ENCODE results near the gene SHROOM3. TPM values are rescaled to one million over a fixed set of nuclear protein-coding genes. Genes with fewer than 3 reads are reported as not detected.

The SHROOM3 gene
- total RNA-seq, 1 donor from 2014 or later: 6.9 TPM

DNA sequence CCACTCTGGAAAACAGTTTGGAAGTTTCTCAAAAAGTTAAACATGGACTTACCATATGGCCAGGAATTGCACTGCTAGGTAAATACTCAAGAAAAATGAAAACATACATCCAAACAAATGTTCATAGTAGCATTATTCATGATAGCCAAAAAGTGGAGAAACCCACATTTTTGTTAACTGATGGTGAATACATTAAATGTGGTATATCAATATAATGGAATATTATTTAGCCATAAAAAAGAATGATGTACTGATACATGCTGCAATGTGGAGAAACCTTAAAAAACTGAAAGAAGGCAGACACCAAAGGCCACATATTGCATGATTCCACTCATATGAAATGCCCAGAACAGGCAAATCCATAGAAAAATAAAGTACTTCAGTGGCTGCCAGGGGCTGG, 79.1 kb downstream of the SHROOM3 start:
- TF ChIP-seq, protein P1, sequence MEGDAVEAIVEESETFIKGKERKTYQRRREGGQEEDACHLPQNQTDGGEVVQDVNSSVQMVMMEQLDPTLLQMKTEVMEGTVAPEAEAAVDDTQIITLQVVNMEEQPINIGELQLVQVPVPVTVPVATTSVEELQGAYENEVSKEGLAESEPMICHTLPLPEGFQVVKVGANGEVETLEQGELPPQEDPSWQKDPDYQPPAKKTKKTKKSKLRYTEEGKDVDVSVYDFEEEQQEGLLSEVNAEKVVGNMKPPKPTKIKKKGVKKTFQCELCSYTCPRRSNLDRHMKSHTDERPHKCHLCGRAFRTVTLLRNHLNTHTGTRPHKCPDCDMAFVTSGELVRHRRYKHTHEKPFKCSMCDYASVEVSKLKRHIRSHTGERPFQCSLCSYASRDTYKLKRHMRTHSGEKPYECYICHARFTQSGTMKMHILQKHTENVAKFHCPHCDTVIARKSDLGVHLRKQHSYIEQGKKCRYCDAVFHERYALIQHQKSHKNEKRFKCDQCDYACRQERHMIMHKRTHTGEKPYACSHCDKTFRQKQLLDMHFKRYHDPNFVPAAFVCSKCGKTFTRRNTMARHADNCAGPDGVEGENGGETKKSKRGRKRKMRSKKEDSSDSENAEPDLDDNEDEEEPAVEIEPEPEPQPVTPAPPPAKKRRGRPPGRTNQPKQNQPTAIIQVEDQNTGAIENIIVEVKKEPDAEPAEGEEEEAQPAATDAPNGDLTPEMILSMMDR (IDR thresholded peaks at IDR 0.05): no peak
- no peak for TF ChIP-seq POLR2A (IDR thresholded peaks at IDR 0.05)
- TF ChIP-seq POLR2AphosphoS5 (IDR thresholded peaks at IDR 0.05; ENCODE audit: insufficient read depth in 1 of 2, low read depth in 1 of 2): no peak
- intact Hi-C loops (cut with DNase I): loop anchor here (10.0 kb wide), 1 partner anchor 241 kb away; no protein-coding TSS in a partner anchor
- Histone ChIP-seq H3K9me3 (no peaks in the 10 kb centered on the region), H3K4me3 (no peak overlapping the region), H3K4me1 (no peaks in the 10 kb centered on the region), H3K27ac (no peak overlapping the region), H3K27me3 (no peaks in the 10 kb centered on the region), H3K36me3 (no peaks in the 10 kb centered on the region)
- no peak for DNase-seq (ENCODE audit: extremely low spot score in 2 of 2)

DNA sequence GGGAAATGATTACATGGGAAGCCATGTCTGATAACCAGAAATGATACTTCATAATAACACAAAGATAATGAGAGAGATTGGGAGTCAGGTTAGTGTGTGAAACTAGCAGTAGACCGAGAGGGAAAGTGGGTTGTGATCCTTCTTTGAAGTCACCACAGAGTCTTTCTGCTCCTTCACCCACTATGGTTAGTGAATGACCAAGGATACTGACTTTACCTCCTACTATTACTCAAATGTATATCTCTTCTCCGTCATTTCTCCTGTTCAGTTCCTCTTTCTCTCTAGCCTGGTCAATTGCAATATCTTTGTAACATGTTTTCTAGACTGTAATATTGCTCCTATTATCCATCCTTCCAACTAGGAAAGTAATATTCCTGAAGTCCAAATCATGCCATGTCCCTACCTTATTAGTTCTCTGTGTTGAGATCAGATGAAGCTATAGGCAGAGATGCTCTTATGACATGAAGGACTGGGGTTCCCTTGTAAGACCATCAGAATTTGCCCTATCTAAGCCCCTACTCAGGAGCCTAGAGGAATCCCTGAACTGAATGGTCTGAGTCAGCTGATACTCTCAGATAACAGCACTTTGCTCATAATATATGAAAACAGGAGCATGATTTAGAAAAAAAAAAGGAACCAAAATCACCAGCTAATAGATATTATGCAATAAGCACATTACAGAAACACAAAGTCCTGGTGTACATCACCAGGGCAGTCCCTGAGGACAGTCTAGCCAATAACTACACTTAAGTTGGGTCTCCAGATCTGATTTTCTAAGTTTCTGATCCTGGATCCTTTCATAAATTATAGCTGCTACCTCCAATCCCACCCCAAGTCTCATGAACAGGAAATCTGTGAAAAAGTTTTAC, 81.2 kb downstream of the SHROOM3 start:
- no peaks in the 10 kb centered on the region for H3K36me3 ChIP-seq

DNA sequence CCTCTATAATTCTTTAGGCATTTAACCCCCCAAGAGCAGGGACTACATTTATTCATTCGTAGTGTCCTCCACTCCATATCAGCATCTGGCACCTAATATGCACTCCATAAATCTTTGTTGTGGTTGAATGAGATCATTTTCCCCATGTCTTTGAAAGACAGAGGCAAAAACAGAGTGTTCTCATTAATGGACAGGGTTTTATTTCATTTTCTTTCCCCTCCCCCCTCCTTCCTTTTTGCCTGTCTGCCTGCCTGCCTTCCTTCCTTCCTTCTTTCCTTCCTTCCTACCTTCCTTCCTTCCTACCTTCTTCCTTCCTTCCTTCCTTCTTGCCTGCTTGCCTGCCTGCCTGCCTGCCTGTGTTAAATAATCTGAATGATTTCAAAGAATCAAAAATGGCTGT, 83.2 kb downstream of the SHROOM3 start:
- intact Hi-C loops (cut with DNase I): loop anchor here (10.0 kb wide), 1 partner anchor 237 kb away; no protein-coding TSS in a partner anchor
- H3K27me3 ChIP-seq: no peaks in the 10 kb centered on the region
- no peaks in the 10 kb centered on the region for H3K9me3 ChIP-seq
- no peak overlapping the region for H3K27ac ChIP-seq
- H3K4me1 ChIP-seq: no peaks in the 10 kb centered on the region
- DNase-seq (ENCODE audit: extremely low spot score in 2 of 2): no peak
- H3K4me3 ChIP-seq: no peak overlapping the region
- TF ChIP-seq POLR2A (IDR thresholded peaks at IDR 0.05) (no peak), POLR2AphosphoS5 (IDR thresholded peaks at IDR 0.05; ENCODE audit: insufficient read depth in 1 of 2, low read depth in 1 of 2) (no peak)
- TF ChIP-seq, protein P1 (IDR thresholded peaks at IDR 0.05): no peak
- H3K36me3 ChIP-seq: no peaks in the 10 kb centered on the region

More for the DNA sequence above, 81.2 kb downstream of the SHROOM3 start:
- Histone ChIP-seq H3K4me3 (no peak overlapping the region), H3K27me3 (no peaks in the 10 kb centered on the region), H3K4me1 (no peaks in the 10 kb centered on the region), H3K27ac (no peak overlapping the region), H3K9me3 (no peaks in the 10 kb centered on the region)
- intact Hi-C loops (cut with DNase I): loop anchor here (10.0 kb wide), 1 partner anchor 239 kb away; no protein-coding TSS in a partner anchor
- DNase-seq (ENCODE audit: extremely low spot score in 2 of 2): no peak
- no peak for TF ChIP-seq POLR2AphosphoS5 (IDR thresholded peaks at IDR 0.05; ENCODE audit: insufficient read depth in 1 of 2, low read depth in 1 of 2)

DNA sequence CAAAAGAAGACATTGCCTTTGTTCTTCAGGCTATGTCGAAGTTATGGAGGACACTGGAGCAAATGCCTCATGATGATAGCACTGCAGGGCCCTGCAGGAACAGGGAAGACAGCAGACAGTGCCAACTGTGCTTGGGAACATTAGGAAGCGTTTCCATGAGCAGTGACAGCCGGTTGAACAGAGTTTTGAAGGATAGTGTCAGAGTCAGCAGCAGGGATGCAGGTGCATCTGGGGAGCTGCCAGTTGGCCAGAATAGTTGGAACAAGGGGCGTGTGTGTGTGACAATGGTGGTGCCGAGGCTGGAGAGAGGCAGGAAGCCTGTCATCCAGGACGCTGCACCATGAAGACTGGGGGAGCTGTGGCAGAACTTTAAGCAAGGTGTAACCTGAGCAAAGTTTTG, 88.6 kb downstream of the SHROOM3 start:
- Histone ChIP-seq H3K27me3 (no peaks in the 10 kb centered on the region), H3K4me3 (no peak overlapping the region), H3K4me1 (no peaks in the 10 kb centered on the region), H3K36me3 (no peaks in the 10 kb centered on the region), H3K27ac (no peak overlapping the region), H3K9me3 (no peaks in the 10 kb centered on the region)
- DNase-seq (ENCODE audit: extremely low spot score in 2 of 2): no peak
- intact Hi-C loops (cut with DNase I): no loop called here
- TF ChIP-seq, protein P1 (IDR thresholded peaks at IDR 0.05): no peak
- TF ChIP-seq POLR2AphosphoS5 (IDR thresholded peaks at IDR 0.05; ENCODE audit: insufficient read depth in 1 of 2, low read depth in 1 of 2) (no peak), POLR2A (IDR thresholded peaks at IDR 0.05) (no peak)

DNA sequence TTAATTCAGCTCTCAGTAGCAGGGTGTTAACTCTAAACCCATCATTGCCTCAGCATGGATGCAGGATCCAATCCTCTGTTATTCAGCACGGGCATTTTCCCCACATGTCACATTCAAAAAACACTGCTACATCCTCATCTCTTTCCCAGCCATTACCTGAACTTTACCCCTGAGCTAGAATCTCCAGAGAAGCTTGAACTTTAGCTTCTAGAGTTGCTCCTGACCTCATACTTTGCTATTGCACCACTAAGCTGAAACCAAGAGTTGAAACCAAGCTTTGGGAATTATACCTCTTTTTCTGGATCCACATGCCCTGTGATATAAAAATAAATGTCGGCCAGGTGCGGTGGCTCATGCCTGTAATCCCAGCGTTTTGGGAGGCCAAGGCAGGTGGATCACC, 90.7 kb downstream of the SHROOM3 start:
- H3K27me3 ChIP-seq: no peaks in the 10 kb centered on the region
- no peaks in the 10 kb centered on the region for H3K36me3 ChIP-seq
- TF ChIP-seq, protein P1 (IDR thresholded peaks at IDR 0.05): no peak
- TF ChIP-seq POLR2A (IDR thresholded peaks at IDR 0.05): no peak
- TF ChIP-seq POLR2AphosphoS5 (IDR thresholded peaks at IDR 0.05; ENCODE audit: insufficient read depth in 1 of 2, low read depth in 1 of 2): no peak
- intact Hi-C loops (cut with DNase I): no loop called here
- no peaks in the 10 kb centered on the region for H3K9me3 ChIP-seq
- no peak overlapping the region for H3K4me3 ChIP-seq
- H3K27ac ChIP-seq: no peak overlapping the region
- DNase-seq (ENCODE audit: extremely low spot score in 2 of 2): no peak
- no peaks in the 10 kb centered on the region for H3K4me1 ChIP-seq
